K562 treated with DMSO at 1 percent for 48 hours (cell line): ENCODE measurements around the gene UBB. TPM values are rescaled to one million over a fixed set of nuclear protein-coding genes. Genes with fewer than 3 reads are reported as not detected.

ENCODE experiments used
- total RNA-seq: library from RNA; unstranded; fragments of 300-600 nt; gene quantifications from 2 replicates; pipeline ENCODE4 v1.2.3, GENCODE V29; 2022; ENCODE audit warnings: low replicate concordance; ENCODE audit errors: extremely low read depth

UBB gene
- 1,569 and 3,163 TPM in 2 replicates for total RNA-seq

GRCh38 chr17:16380640-16381495 lies at the start of gene UBB:
UBB (plus strand) TSS chr17:16381091; CDS start chr17:16381908, 817 bp downstream.

GRCh38 chr17:16353317-16354174 lies 27.3 kb upstream of the UBB start, which contains the start of gene CENPV:
CENPV (minus strand) TSS chr17:16353469; CDS start chr17:16353436, 33 bp downstream.

GRCh38 chr17:16415031-16415924 lies 34.4 kb downstream of the UBB start, which contains the start of gene TRPV2:
TRPV2 (plus strand) TSS chr17:16415571; CDS start chr17:16417669, 2,098 bp downstream.

Other genes starting within 250 kb of the UBB start
- not detected in 2 replicates for gene NCOR1, start 165.6 kb upstream of the UBB start, total RNA-seq
- not detected in 2 replicates for gene PIGL, start 163.9 kb upstream of the UBB start, total RNA-seq
- gene CENPV, start 27.6 kb upstream of the UBB start, total RNA-seq: not detected in 2 replicates
- not detected in 2 replicates for gene TRPV2, start 34.5 kb downstream of the UBB start, total RNA-seq
- gene LRRC75A, start 111.1 kb downstream of the UBB start, total RNA-seq: not detected in 2 replicates
- gene ZNF287, start 188.1 kb downstream of the UBB start, total RNA-seq: not detected in 2 replicates